Activated naive CD8-positive, alpha-beta T cell treated with anti-CD3 and anti-CD28 coated beads, Interleukin-2, amount 50 U/mL, for 16 hours (primary cell): ENCODE results near the gene CTXN1.
"Not testable (repeated sequence)": the region's sequence is repeated elsewhere in the genome, so short reads cannot be mapped to it uniquely, and the experiment has no call there.

Source experiments
- DNase-seq: peaks from one replicate; pipeline ENCODE4 v3.0.0-alpha.2; 2020; ENCODE audit warnings: low read depth, low spot score

Gene CTXN1

GRCh38 chr19:7947939-7948338 lies 22.0 kb upstream of the CTXN1 start:
- DNase-seq, result no peak

GRCh38 chr19:7944177-7944761 lies 18.3 kb upstream of the CTXN1 start:
- peak; percentile 72 for DNase-seq

GRCh38 chr19:7943444-7944176 lies 17.7 kb upstream of the CTXN1 start, which contains the start of gene TIMM44:
Gene TIMM44 (minus strand): TSS chr19:7943666. CDS start chr19:7943651, 15 bp downstream.
- DNase-seq, result peak; percentile 97

GRCh38 chr19:7942981-7943443 lies 17.1 kb upstream of the CTXN1 start:
- DNase-seq, result no peak

- DNase-seq, result no peak
These were observed 16.1 kb upstream of the CTXN1 start for GRCh38 chr19:7941895-7942596.

- no peak for DNase-seq
These were observed 14.9 kb upstream of the CTXN1 start for GRCh38 chr19:7940841-7941240.

GRCh38 chr19:7934766-7935165 lies 8.8 kb upstream of the CTXN1 start:
- DNase-seq, result no peak

- no peak for DNase-seq
These were observed 8.1 kb upstream of the CTXN1 start for GRCh38 chr19:7933828-7934725.

GRCh38 chr19:7933411-7933810 lies 7.5 kb upstream of the CTXN1 start:
- no peak for DNase-seq

GRCh38 chr19:7932930-7933300 lies 7.0 kb upstream of the CTXN1 start:
- no peak for DNase-seq

GRCh38 chr19:7932276-7932929 lies 6.5 kb upstream of the CTXN1 start:
- no peak for DNase-seq

GRCh38 chr19:7931221-7932061 lies 5.5 kb upstream of the CTXN1 start:
- no peak for DNase-seq

- no peak for DNase-seq
These were observed 4.8 kb upstream of the CTXN1 start for GRCh38 chr19:7930765-7931164.

GRCh38 chr19:7930030-7930429 lies 4.1 kb upstream of the CTXN1 start:
- DNase-seq, result not testable (repeated sequence)

- no peak for DNase-seq
These were observed 3.1 kb upstream of the CTXN1 start for GRCh38 chr19:7928741-7929701.

GRCh38 chr19:7928334-7928706 lies 2.4 kb upstream of the CTXN1 start:
- DNase-seq, result no peak

GRCh38 chr19:7927605-7928333 lies 1.8 kb upstream of the CTXN1 start:
- no peak for DNase-seq
